HCT116 (cell line): ENCODE results near the gene SLC31A1. TPM values are rescaled to one million over a fixed set of nuclear protein-coding genes. Genes with fewer than 3 reads are reported as not detected.

Experiments used
- ATAC-seq: fragments of 200-7000 bp; cut with Tn5 transposase; 2 replicates; pipeline ENCODE4 v1.9.1; 2020; ENCODE audit warnings: mild to moderate bottlenecking, moderate library complexity
- BruUV-seq: library from RNA; stranded (reverse); fragments of 400-500 nt; replicated peaks from 2 replicates; lab custom pipeline; 2021; lab: Mats Ljungman, UMichigan
- CTCF ChIA-PET: fragments of 300-600 bp; sonication (Branson Sonifier 250); formaldehyde crosslinking; loops from one replicate; lab custom pipeline; 2021; ENCODE audit warnings: antibody characterized with exemption; lab: Charles Lee
- POLR2A ChIA-PET: fragments of 300-600, 350-600 bp; sonication (Branson Sonifier 250); formaldehyde crosslinking; loops from one replicate; lab custom pipeline; 2021; ENCODE audit warnings: antibody characterized with exemption; lab: Charles Lee
- RAD21 ChIA-PET, 2 experiments: fragments of 300-600 bp; sonication (Branson Sonifier 250); formaldehyde crosslinking; loops; one replicate each; lab custom pipeline; 2023; ENCODE audit warnings: low total read pairs in 2 of 2; ENCODE audit not compliant: uncharacterized antibody in 2 of 2, unreplicated experiment in 2 of 2, low non-redundant PET in 1 of 2; lab: Charles Lee
- DNase-seq: peaks from one replicate; pipeline ENCODE4 v3.0.0-alpha.2; 2010; ENCODE audit warnings: low read depth, low spot score
- H2AFZ ChIP-seq: fragments of 200-600 bp; shearing (Covaris generic), sonication (generic); 2 replicates; pipeline ENCODE4 v1.6.1; 2017; ENCODE audit warnings: low read depth, mixed run types, mixed read lengths, antibody characterized with exemption, low read length; ENCODE audit not compliant: poor library complexity, severe bottlenecking
- H3K27ac ChIP-seq: 2 replicates; pipeline ENCODE4 v1.5.1; 2012; ENCODE audit warnings: low read depth, low read length
- H3K27me3 ChIP-seq: fragments of 200-600 bp; sonication (generic); 2 replicates; pipeline ENCODE4 v1.6.1; 2016; ENCODE audit warnings: mixed run types, low read length, mixed read lengths; ENCODE audit not compliant: insufficient read depth
- H3K36me3 ChIP-seq, 2 experiments: fragments of 200-500 bp in 1 of 2; fragments of 200-600 bp in 1 of 2; sonication (Bioruptor generic) in 1 of 2; sonication (generic) in 1 of 2; 2 replicates each; pipeline versions ENCODE4 v1.5.1 to v1.6.1; 2014 to 2016; ENCODE audit warnings: low read length in 2 of 2, inconsistent platforms in 1 of 2, mixed read lengths in 1 of 2, mixed run types in 1 of 2; ENCODE audit not compliant: insufficient read depth in 2 of 2, control insufficient read depth in 1 of 2
- H3K4me1 ChIP-seq, 2 experiments: fragments of 200-600 bp in 1 of 2; sonication (generic) in 1 of 2; 2 replicates each; pipeline versions ENCODE4 v1.5.1 to v1.6.1; 2012 to 2017; ENCODE audit warnings: low read length in 2 of 2, inconsistent platforms in 1 of 2, mild to moderate bottlenecking in 1 of 2, mixed read lengths in 1 of 2, mixed run types in 1 of 2, moderate library complexity in 1 of 2; ENCODE audit not compliant: insufficient read depth in 2 of 2, control insufficient read depth in 1 of 2
- H3K4me2 ChIP-seq: fragments of 200-600 bp; sonication (generic); 2 replicates; pipeline ENCODE4 v1.6.1; 2017; ENCODE audit warnings: mixed run types, low read length, mixed read lengths
- H3K4me3 ChIP-seq, 2 experiments: fragments of 200-600 bp in 1 of 2; sonication (generic) in 1 of 2; replicated peaks in 1 of 2; 2 replicates each; pipeline ENCODE4 v1.5.1; 2011 to 2016; ENCODE audit warnings: low read length in 2 of 2, control low read depth in 1 of 2, low read depth in 1 of 2, mild to moderate bottlenecking in 1 of 2, mixed read lengths in 1 of 2, mixed run types in 1 of 2
- H3K79me2 ChIP-seq: fragments of 200-600 bp; sonication (generic); 2 replicates; pipeline ENCODE4 v1.6.1; 2017; ENCODE audit warnings: mild to moderate bottlenecking, mixed run types, low read length, moderate library complexity, mixed read lengths; ENCODE audit not compliant: insufficient read depth
- H3K9ac ChIP-seq: fragments of 200-600 bp; sonication (generic); 2 replicates; pipeline ENCODE4 v1.6.1; 2016; ENCODE audit warnings: low read length, mixed read lengths
- H3K9me2 ChIP-seq: fragments of 200-600 bp; sonication (generic), shearing (Covaris generic); 2 replicates; pipeline ENCODE4 v1.6.1; 2017; ENCODE audit warnings: mixed run types, mild to moderate bottlenecking, moderate library complexity; ENCODE audit not compliant: insufficient read depth
- H3K9me3 ChIP-seq, 2 experiments: fragments of 200-500 bp in 1 of 2; fragments of 200-600 bp in 1 of 2; sonication (Bioruptor generic) in 1 of 2; sonication (generic) in 1 of 2; 2 replicates each; pipeline ENCODE4 v1.6.1; 2014 to 2017; ENCODE audit warnings: low read length in 2 of 2, mixed read lengths in 2 of 2, inconsistent platforms in 1 of 2, low read depth in 1 of 2, mild to moderate bottlenecking in 1 of 2, mixed run types in 1 of 2, moderate library complexity in 1 of 2; ENCODE audit not compliant: control insufficient read depth in 1 of 2, insufficient read depth in 1 of 2
- H4K20me1 ChIP-seq: fragments of 200-600 bp; sonication (generic), shearing (Covaris generic); 2 replicates; pipeline ENCODE4 v1.6.1; 2017; ENCODE audit warnings: mixed run types, mild to moderate bottlenecking, moderate library complexity; ENCODE audit not compliant: insufficient read depth
- EGR1 ChIP-seq: IDR thresholded peaks from 2 replicates; pipeline ENCODE4 v1.6.1; 2012; ENCODE audit warnings: low read depth
- ELF1 ChIP-seq: IDR thresholded peaks from 2 replicates; pipeline ENCODE4 v1.6.1; 2012; ENCODE audit warnings: low read depth, borderline replicate concordance
- EZH2 ChIP-seq: fragments of 200-600 bp; sonication (generic); IDR thresholded peaks from 2 replicates; pipeline ENCODE4 v1.6.1; 2017; ENCODE audit warnings: antibody characterized with exemption, mixed run types
- POLR2AphosphoS5 ChIP-seq: IDR thresholded peaks from 2 replicates; pipeline ENCODE4 v1.6.1; 2011; ENCODE audit warnings: mild to moderate bottlenecking, low read depth, low read length, moderate library complexity
- RAD21 ChIP-seq: IDR thresholded peaks from 2 replicates; pipeline ENCODE4 v1.6.1; 2012; ENCODE audit warnings: low read depth, mild to moderate bottlenecking
- SIN3A ChIP-seq: IDR thresholded peaks from 2 replicates; pipeline ENCODE4 v1.6.1; 2012; ENCODE audit warnings: low read depth
- SP1 ChIP-seq: IDR thresholded peaks from 2 replicates; pipeline ENCODE4 v1.6.1; 2012; ENCODE audit warnings: low read depth
- SRF ChIP-seq: IDR thresholded peaks from 2 replicates; pipeline ENCODE4 v1.6.1; 2012; ENCODE audit warnings: low read depth
- ZFX ChIP-seq: fragments of 450-650 bp; IDR thresholded peaks from 2 replicates; pipeline ENCODE4 v1.6.1; 2017
- ZNF274 ChIP-seq: fragments of 200-500 bp; sonication (Bioruptor generic); IDR thresholded peaks from 2 replicates; pipeline ENCODE4 v1.6.1; 2014; ENCODE audit warnings: mild to moderate bottlenecking, low read depth, low read length, inconsistent platforms
- intact Hi-C: fragments of 100-400 bp; cut with micrococcal nuclease; formaldehyde crosslinking; loops from 2 replicates; pipeline ENCODE4 v1.10.0; 2022
- total RNA-seq: library from RNA; stranded (reverse); gene quantifications from one replicate; pipeline ENCODE4 v1.2.1, GENCODE V29; 2021; ENCODE audit not compliant: unreplicated experiment
- TF ChIP-seq, protein P1 (sequence below): IDR thresholded peaks from 2 replicates; pipeline ENCODE4 v1.6.1; 2012; ENCODE audit warnings: low read depth

Gene SLC31A1
- total RNA-seq, 1 experiment from 2014 or later: 24.4 TPM

DNA sequence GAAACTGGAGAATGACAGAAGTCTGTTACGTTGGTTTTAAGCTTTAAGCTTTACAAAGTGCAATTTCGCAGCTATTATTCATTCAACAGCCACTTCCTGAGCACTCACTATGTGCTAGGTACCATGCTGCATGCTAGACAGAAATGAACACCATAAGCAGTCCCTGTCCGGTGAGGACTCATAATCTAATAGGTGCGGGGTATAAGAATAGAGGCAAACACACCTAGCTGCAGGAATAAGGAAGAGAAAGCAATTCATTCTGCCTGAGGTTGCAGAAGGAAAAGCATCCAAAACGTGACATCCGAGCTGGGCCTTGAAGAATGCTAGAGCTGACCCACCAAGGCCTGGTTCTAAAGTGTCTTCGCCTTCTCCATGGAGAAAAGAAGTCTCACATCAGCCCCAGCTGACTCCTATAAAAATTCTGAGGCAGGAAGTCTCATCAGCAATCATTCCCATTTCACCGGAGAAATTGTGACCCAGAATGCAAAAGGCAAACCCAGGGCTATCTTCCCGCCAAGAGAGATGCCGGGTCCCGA is 809 bp upstream of the SLC31A1 start:
- Histone ChIP-seq H3K4me1 (peaks cover 2 to 21% of the 10 kb centered on the region in 2 experiments; a peak in 3 of 4 replicates), H3K4me3 (peak overlapping the region; percentile 81 to 84), H3K9ac (peak overlapping the region; percentile 91), H3K27ac (peak overlapping the region; percentile 65), H3K9me3 (no peaks in the 10 kb centered on the region), H2AFZ (no peak overlapping the region), H3K36me3 (no peaks in the 10 kb centered on the region), H3K4me2 (peak overlapping the region; percentile 92), H3K79me2 (peaks cover 77% of the 10 kb centered on the region), H4K20me1 (no peaks in the 10 kb centered on the region), H3K27me3 (no peaks in the 10 kb centered on the region), H3K9me2 (no peaks in the 10 kb centered on the region)
- intact Hi-C loops: loop anchor here (5.0 kb wide), 1 partner anchor 68 kb away; the partner anchor contains the start of gene SLC31A2
- ChIA-PET POLR2A (interaction anchor here (0.8 to 2.5 kb wide), 5 partner anchors 11 to 190 kb away, joined by 3 to 11 read pairs (median 6); partner anchors contain the start of genes C9orf43, CDC26, POLE3 and PRPF4), CTCF (interaction anchor here (1.0 kb wide), 1 partner anchor 14 kb away, joined by 5 read pairs; no protein-coding TSS in a partner anchor), RAD21 (no interaction called here)
- ATAC-seq: no peak
- TF ChIP-seq EGR1: no peak
- TF ChIP-seq POLR2AphosphoS5: no peak
- TF ChIP-seq SP1: no peak
- TF ChIP-seq, protein P1, sequence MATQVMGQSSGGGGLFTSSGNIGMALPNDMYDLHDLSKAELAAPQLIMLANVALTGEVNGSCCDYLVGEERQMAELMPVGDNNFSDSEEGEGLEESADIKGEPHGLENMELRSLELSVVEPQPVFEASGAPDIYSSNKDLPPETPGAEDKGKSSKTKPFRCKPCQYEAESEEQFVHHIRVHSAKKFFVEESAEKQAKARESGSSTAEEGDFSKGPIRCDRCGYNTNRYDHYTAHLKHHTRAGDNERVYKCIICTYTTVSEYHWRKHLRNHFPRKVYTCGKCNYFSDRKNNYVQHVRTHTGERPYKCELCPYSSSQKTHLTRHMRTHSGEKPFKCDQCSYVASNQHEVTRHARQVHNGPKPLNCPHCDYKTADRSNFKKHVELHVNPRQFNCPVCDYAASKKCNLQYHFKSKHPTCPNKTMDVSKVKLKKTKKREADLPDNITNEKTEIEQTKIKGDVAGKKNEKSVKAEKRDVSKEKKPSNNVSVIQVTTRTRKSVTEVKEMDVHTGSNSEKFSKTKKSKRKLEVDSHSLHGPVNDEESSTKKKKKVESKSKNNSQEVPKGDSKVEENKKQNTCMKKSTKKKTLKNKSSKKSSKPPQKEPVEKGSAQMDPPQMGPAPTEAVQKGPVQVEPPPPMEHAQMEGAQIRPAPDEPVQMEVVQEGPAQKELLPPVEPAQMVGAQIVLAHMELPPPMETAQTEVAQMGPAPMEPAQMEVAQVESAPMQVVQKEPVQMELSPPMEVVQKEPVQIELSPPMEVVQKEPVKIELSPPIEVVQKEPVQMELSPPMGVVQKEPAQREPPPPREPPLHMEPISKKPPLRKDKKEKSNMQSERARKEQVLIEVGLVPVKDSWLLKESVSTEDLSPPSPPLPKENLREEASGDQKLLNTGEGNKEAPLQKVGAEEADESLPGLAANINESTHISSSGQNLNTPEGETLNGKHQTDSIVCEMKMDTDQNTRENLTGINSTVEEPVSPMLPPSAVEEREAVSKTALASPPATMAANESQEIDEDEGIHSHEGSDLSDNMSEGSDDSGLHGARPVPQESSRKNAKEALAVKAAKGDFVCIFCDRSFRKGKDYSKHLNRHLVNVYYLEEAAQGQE: no peak
- no peak for TF ChIP-seq ZFX
- no peak for TF ChIP-seq RAD21
- TF ChIP-seq EZH2: no peak
- TF ChIP-seq ELF1: no peak
- TF ChIP-seq SIN3A: no peak
- TF ChIP-seq ZNF274: no peak
- no peak for TF ChIP-seq SRF
- DNase-seq: no peak
- TSS peak; percentile 67 for BruUV-seq
